OCI-LY3 (cell line): Measurements from ENCODE around the gene PRDM2.

Source experiments
- H2AFZ ChIP-seq: fragments of 200-600, 300-600 bp; shearing (Covaris generic); 2 replicates; pipeline ENCODE4 v1.6.0; 2014; ENCODE audit warnings: antibody characterized with exemption, low read depth, low read length
- H3K27ac ChIP-seq: fragments of 200-600, 300-600 bp; sonication (generic); 2 replicates; pipeline ENCODE4 v1.5.1; 2014; ENCODE audit warnings: mild to moderate bottlenecking, low read length, moderate library complexity, mixed read lengths
- H3K27me3 ChIP-seq: fragments of 200-600, 300-600 bp; sonication (generic); 2 replicates; pipeline ENCODE4 v1.6.1; 2014; ENCODE audit warnings: low read depth, low read length, mixed read lengths
- H3K36me3 ChIP-seq: fragments of 200-600, 300-600 bp; sonication (generic); replicated peaks from 2 replicates; pipeline ENCODE3; 2014; ENCODE audit warnings: low read depth, low read length, mixed read lengths
- H3K4me1 ChIP-seq: fragments of 300-600, 200-600 bp; sonication (generic); 2 replicates; pipeline ENCODE4 v1.6.1; 2014; ENCODE audit warnings: low read length, mixed read lengths
- H3K4me2 ChIP-seq: fragments of 200-600, 300-600 bp; sonication (generic); 2 replicates; pipeline ENCODE4 v1.6.1; 2014; ENCODE audit warnings: low read length, mixed read lengths
- H3K4me3 ChIP-seq: fragments of 300-600, 200-600 bp; sonication (generic); 2 replicates; pipeline ENCODE4 v1.5.1; 2014; ENCODE audit warnings: antibody characterized with exemption, mild to moderate bottlenecking, low read length, moderate library complexity
- H3K79me2 ChIP-seq: fragments of 300-600, 200-600 bp; shearing (Covaris generic); 2 replicates; pipeline ENCODE4 v1.6.1; 2014; ENCODE audit warnings: mild to moderate bottlenecking, low read length, mixed read lengths
- H3K9ac ChIP-seq: fragments of 300-600, 200-600 bp; shearing (Covaris generic); 2 replicates; pipeline ENCODE4 v1.6.0; 2014; ENCODE audit warnings: mild to moderate bottlenecking, low read length, moderate library complexity
- H3K9me3 ChIP-seq: fragments of 200-600, 300-600 bp; shearing (Covaris generic); 2 replicates; pipeline ENCODE4 v1.6.1; 2014; ENCODE audit warnings: low read length, mixed read lengths; ENCODE audit not compliant: insufficient read depth
- H4K20me1 ChIP-seq: fragments of 200-600, 300-600 bp; sonication (generic); 2 replicates; pipeline ENCODE4 v1.6.1; 2016; ENCODE audit warnings: low read length, mixed read lengths; ENCODE audit not compliant: insufficient read depth
- EZH2phosphoT487 ChIP-seq: fragments of 200-600 bp; shearing (Covaris generic); IDR thresholded peaks from 2 replicates; pipeline ENCODE4 v1.6.1; 2018; ENCODE audit warnings: antibody characterized with exemption, mixed run types, low read depth
- TF ChIP-seq, protein P1 (sequence below): fragments of 200-600, 300-600 bp; sonication (generic); IDR thresholded peaks from 2 replicates; pipeline ENCODE4 v1.5.1; 2014; ENCODE audit warnings: antibody characterized with exemption, low read length, low read depth

PRDM2 gene

DNA sequence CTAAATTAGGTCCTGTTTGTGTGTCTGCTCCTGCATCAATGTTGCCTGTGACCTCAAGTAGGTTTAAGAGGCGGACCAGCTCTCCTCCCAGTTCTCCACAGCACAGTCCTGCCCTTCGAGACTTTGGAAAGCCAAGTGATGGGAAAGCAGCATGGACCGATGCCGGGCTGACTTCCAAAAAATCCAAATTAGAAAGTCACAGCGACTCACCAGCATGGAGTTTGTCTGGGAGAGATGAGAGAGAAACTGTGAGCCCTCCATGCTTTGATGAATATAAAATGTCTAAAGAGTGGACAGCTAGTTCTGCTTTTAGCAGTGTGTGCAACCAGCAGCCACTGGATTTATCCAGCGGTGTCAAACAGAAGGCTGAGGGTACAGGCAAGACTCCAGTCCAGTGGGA is 79.9 kb downstream of the PRDM2 start:
- TF ChIP-seq, protein P1, sequence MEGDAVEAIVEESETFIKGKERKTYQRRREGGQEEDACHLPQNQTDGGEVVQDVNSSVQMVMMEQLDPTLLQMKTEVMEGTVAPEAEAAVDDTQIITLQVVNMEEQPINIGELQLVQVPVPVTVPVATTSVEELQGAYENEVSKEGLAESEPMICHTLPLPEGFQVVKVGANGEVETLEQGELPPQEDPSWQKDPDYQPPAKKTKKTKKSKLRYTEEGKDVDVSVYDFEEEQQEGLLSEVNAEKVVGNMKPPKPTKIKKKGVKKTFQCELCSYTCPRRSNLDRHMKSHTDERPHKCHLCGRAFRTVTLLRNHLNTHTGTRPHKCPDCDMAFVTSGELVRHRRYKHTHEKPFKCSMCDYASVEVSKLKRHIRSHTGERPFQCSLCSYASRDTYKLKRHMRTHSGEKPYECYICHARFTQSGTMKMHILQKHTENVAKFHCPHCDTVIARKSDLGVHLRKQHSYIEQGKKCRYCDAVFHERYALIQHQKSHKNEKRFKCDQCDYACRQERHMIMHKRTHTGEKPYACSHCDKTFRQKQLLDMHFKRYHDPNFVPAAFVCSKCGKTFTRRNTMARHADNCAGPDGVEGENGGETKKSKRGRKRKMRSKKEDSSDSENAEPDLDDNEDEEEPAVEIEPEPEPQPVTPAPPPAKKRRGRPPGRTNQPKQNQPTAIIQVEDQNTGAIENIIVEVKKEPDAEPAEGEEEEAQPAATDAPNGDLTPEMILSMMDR, result no peak
- TF ChIP-seq EZH2phosphoT487, result no peak
- H3K9ac ChIP-seq, result peak overlapping the region; percentile 69; the same call in 1 of the 2 replicates
- peaks cover 61% of the 10 kb centered on the region for H3K4me1 ChIP-seq
- no peaks in the 10 kb centered on the region for H3K27me3 ChIP-seq
- no peak overlapping the region for H2AFZ ChIP-seq
- no peaks in the 10 kb centered on the region for H3K9me3 ChIP-seq
- H4K20me1 ChIP-seq, result peaks cover 39% of the 10 kb centered on the region
- H3K4me2 ChIP-seq, result peak overlapping the region; percentile 81
- H3K27ac ChIP-seq, result peak overlapping the region; percentile 99
- peaks cover 91% of the 10 kb centered on the region for H3K79me2 ChIP-seq
- H3K4me3 ChIP-seq, result peak overlapping the region; percentile 57
- peaks cover 72% of the 10 kb centered on the region for H3K36me3 ChIP-seq

DNA sequence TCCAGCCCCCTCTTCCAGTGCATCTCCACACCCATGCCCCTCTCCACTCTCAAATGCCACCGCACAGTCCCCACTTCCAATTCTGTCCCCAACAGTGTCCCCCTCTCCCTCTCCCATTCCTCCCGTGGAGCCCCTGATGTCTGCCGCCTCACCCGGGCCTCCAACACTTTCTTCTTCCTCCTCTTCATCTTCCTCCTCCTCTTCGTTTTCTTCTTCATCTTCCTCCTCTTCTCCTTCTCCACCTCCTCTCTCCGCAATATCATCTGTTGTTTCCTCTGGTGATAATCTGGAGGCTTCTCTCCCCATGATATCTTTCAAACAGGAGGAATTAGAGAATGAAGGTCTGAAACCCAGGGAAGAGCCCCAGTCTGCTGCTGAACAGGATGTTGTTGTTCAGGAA is 80.8 kb downstream of the PRDM2 start:
- Histone ChIP-seq H4K20me1 (peaks cover 42% of the 10 kb centered on the region), H3K27ac (peak overlapping the region; percentile 99), H3K4me3 (peak overlapping the region; percentile 57), H3K27me3 (no peaks in the 10 kb centered on the region), H3K9ac (peak overlapping the region; percentile 69), H3K9me3 (no peaks in the 10 kb centered on the region), H3K4me2 (peak overlapping the region; percentile 81), H2AFZ (no peak overlapping the region), H3K4me1 (peaks cover 59% of the 10 kb centered on the region), H3K79me2 (peaks cover 91% of the 10 kb centered on the region), H3K36me3 (peaks cover 78% of the 10 kb centered on the region)
- TF ChIP-seq EZH2phosphoT487, result no peak
- TF ChIP-seq, protein P1, result no peak

DNA sequence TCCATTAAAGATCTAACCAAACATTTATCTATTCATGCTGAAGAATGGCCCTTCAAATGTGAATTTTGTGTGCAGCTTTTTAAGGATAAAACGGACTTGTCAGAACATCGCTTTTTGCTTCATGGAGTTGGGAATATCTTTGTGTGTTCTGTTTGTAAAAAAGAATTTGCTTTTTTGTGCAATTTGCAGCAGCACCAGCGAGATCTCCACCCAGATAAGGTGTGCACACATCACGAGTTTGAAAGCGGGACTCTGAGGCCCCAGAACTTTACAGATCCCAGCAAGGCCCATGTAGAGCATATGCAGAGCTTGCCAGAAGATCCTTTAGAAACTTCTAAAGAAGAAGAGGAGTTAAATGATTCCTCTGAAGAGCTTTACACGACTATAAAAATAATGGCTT is 81.2 kb downstream of the PRDM2 start:
- Histone ChIP-seq H3K9ac (peak overlapping the region; percentile 69), H3K4me3 (peak overlapping the region; percentile 57), H3K27ac (peak overlapping the region; percentile 99), H3K79me2 (peaks cover 91% of the 10 kb centered on the region), H3K4me2 (peak overlapping the region; percentile 81), H2AFZ (no peak overlapping the region), H3K36me3 (peaks cover 77% of the 10 kb centered on the region), H3K9me3 (no peaks in the 10 kb centered on the region), H4K20me1 (peaks cover 42% of the 10 kb centered on the region), H3K4me1 (peaks cover 59% of the 10 kb centered on the region), H3K27me3 (no peaks in the 10 kb centered on the region)
- no peak for TF ChIP-seq EZH2phosphoT487
- TF ChIP-seq, protein P1, result no peak

DNA sequence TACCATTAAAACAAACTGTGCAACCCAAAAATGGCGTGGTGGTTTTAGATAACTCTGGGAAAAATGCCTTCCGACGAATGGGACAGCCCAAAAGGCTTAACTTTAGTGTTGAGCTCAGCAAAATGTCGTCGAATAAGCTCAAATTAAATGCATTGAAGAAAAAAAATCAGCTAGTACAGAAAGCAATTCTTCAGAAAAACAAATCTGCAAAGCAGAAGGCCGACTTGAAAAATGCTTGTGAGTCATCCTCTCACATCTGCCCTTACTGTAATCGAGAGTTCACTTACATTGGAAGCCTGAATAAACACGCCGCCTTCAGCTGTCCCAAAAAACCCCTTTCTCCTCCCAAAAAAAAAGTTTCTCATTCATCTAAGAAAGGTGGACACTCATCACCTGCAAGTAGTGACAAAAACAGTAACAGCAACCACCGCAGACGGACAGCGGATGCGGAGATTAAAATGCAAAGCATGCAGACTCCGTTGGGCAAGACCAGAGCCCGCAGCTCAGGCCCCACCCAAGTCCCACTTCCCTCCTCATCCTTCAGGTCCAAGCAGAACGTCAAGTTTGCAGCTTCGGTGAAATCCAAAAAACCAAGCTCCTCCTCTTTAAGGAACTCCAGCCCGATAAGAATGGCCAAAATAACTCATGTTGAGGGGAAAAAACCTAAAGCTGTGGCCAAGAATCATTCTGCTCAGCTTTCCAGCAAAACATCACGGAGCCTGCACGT is 82.1 kb downstream of the PRDM2 start:
- Histone ChIP-seq H3K4me3 (peak overlapping the region; percentile 98), H3K4me1 (peaks cover 57% of the 10 kb centered on the region), H3K9ac (peak overlapping the region; percentile 95), H3K4me2 (peak overlapping the region; percentile 93), H3K27ac (peak overlapping the region; percentile 99), H3K9me3 (no peaks in the 10 kb centered on the region), H3K79me2 (peaks cover 91% of the 10 kb centered on the region), H3K36me3 (peaks cover 78% of the 10 kb centered on the region), H4K20me1 (peaks cover 43% of the 10 kb centered on the region), H3K27me3 (no peaks in the 10 kb centered on the region), H2AFZ (no peak overlapping the region)
- no peak for TF ChIP-seq EZH2phosphoT487
- TF ChIP-seq, protein P1, result no peak
